Measurements from ENCODE around the gene SLC6A8. TPM values are rescaled to one million over a fixed set of nuclear protein-coding genes. Genes with fewer than 3 reads are reported as not detected.
A peak's percentile ranks its signal among the peaks of the same experiment; 100 is the strongest.

The SLC6A8 gene
- total RNA-seq, 4 donors from 2014 or later, result 4.0 to 8.0 (median 6.1) TPM

DNA sequence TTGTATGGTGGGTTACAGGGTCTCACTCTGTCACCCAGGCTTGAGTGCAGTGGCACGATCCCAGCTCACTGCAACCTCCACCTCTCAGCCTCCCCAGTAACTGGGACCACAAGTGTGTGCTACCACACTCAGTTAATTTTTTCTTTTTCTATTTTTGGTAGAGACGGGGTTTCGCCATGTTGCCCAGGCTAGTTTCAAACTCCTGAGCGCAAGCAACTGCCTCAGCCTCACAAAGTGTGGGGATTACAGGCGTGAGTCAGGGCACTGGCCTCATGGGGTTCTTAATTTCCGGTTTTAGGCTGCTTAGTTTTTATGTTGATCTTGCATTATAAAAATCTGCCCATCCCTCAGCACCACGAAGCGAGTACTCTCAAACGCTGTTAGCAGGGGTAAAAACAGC, 29.7 kb downstream of the SLC6A8 start:
- H3K27ac ChIP-seq, result no peak overlapping the region
- H3K4me1 ChIP-seq, result peaks cover 9 to 26% of the 10 kb centered on the region in 2 donors
- no peaks in the 10 kb centered on the region for H3K27me3 ChIP-seq
- peaks cover 8 to 19% of the 10 kb centered on the region in 2 donors for H3K36me3 ChIP-seq
- TF ChIP-seq, protein P1, sequence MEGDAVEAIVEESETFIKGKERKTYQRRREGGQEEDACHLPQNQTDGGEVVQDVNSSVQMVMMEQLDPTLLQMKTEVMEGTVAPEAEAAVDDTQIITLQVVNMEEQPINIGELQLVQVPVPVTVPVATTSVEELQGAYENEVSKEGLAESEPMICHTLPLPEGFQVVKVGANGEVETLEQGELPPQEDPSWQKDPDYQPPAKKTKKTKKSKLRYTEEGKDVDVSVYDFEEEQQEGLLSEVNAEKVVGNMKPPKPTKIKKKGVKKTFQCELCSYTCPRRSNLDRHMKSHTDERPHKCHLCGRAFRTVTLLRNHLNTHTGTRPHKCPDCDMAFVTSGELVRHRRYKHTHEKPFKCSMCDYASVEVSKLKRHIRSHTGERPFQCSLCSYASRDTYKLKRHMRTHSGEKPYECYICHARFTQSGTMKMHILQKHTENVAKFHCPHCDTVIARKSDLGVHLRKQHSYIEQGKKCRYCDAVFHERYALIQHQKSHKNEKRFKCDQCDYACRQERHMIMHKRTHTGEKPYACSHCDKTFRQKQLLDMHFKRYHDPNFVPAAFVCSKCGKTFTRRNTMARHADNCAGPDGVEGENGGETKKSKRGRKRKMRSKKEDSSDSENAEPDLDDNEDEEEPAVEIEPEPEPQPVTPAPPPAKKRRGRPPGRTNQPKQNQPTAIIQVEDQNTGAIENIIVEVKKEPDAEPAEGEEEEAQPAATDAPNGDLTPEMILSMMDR (IDR thresholded peaks at IDR 0.05), result no peak
- no peak for TF ChIP-seq POLR2A (IDR thresholded peaks at IDR 0.05)
- no peak overlapping the region for H3K4me3 ChIP-seq (replicated peaks in 1 of 3)
- no peak for DNase-seq
- intact Hi-C loops (cut with DNase I), result no loop called here
- WGBS, 2 donors, result 94 to 95% methylated on average over 6 to 9 of the region's 9 CpGs
- H3K9me3 ChIP-seq, result no peaks in the 10 kb centered on the region

DNA sequence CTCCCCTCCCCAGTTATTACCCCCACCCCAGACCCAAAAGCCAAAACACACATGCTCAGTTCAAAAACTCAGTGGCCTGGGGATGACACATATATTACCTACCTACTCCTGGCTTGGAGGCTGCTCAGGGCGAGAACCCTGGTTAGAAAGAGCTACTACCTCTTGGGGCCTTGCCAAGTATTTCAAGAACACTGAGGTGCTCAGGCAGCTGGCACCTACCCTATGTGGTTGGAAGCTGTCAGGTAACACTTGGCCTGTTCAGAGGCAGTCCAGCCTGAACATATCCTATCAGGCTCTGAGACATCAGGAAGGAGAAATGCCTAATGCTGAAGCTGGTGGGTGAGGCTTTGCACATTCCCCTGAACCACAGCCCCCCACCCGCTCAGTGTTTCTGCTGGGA, 31.5 kb downstream of the SLC6A8 start:
- intact Hi-C loops (cut with DNase I), result no loop called here
- peaks cover 9 to 23% of the 10 kb centered on the region in 2 donors for H3K4me1 ChIP-seq
- H3K4me3 ChIP-seq (replicated peaks in 1 of 3), result no peak overlapping the region
- peak overlapping the region in 1 of 3 donors; percentile 26 for H3K27ac ChIP-seq
- H3K36me3 ChIP-seq, result peaks cover 6 to 19% of the 10 kb centered on the region in 2 donors
- no peaks in the 10 kb centered on the region for H3K27me3 ChIP-seq
- WGBS, 2 donors, result 43% methylated on average over 1 of the region's 2 CpGs; no CpG with 5 or more reads in 1 of the 2 donors
- TF ChIP-seq POLR2A (IDR thresholded peaks at IDR 0.05), result no peak
- TF ChIP-seq, protein P1 (IDR thresholded peaks at IDR 0.05), result no peak
- DNase-seq, result peak; percentile 71 to 74
- no peaks in the 10 kb centered on the region for H3K9me3 ChIP-seq

DNA sequence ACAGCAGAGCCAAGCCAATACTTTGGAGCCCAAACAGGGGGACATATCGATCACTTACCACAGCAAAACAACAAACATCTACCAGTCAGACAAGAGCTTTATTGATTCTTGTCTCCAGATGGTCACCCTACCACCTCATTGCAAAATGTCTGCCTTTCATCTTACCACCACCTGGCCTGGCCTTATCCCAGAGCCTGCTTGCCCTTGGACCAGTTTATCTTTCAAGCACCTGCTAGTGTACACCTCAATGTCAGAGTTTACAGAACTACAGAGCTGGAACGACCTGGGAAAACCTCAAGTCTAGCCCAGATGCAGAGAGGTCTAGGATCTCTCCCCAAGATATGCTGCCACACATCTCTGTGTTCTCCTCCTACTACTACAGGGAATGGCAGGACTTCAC, 32.0 kb downstream of the SLC6A8 start:
- WGBS, 2 donors, result 40% methylated on average over 2 of the region's 2 CpGs; no CpG with 5 or more reads in 1 of the 2 donors
- H3K9me3 ChIP-seq, result no peaks in the 10 kb centered on the region
- H3K4me3 ChIP-seq (replicated peaks in 1 of 3), result no peak overlapping the region
- TF ChIP-seq, protein P1 (IDR thresholded peaks at IDR 0.05), result no peak
- TF ChIP-seq POLR2A (IDR thresholded peaks at IDR 0.05), result no peak
- no peaks in the 10 kb centered on the region for H3K27me3 ChIP-seq
- no peak for DNase-seq
- H3K36me3 ChIP-seq, result peaks cover 1 to 15% of the 10 kb centered on the region in 2 donors
- intact Hi-C loops (cut with DNase I), result no loop called here
- peaks cover 9 to 23% of the 10 kb centered on the region in 2 donors for H3K4me1 ChIP-seq
- peak overlapping the region in 2 of 3 donors; percentile 26 to 28 for H3K27ac ChIP-seq

DNA sequence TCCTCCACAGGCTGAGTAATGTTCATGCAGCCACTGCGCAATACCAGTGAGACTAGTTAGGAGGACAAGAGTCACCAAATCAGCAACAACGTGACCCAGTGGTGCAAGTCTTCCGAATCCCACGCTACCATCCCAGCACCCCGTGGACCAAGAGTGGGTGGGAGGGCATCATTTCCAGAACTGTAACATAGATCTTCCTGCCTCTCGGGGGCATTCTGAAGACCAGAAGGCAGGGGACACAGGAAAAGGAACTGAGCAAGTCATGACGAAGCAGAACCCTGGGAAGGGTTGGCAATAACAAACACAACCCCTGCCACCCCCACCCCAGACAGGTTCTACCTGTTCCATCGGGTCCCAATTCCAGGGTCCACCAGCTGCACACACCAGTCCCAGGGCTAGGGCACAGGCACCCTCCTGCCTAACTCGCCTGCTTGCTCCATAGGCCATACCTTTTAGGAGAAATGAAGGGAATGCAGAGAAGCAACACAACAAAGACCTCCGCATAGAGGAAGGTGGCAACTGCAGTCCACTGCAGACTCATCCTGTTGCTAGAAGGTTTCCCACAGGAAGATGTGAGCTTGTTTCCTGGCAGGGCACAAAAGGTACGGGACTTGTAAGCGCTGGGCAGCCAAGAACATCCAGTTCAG, 35.1 kb downstream of the SLC6A8 start:
- Histone ChIP-seq H3K4me1 (peaks cover 30 to 54% of the 10 kb centered on the region in 2 donors), H3K36me3 (peaks cover 0 to 8% of the 10 kb centered on the region in 2 donors), H3K4me3 (replicated peaks in 1 of 3) (peak overlapping the region in 1 of 3 donors; percentile 52), H3K27ac (peak overlapping the region in 1 of 3 donors; percentile 84), H3K27me3 (no peaks in the 10 kb centered on the region), H3K9me3 (no peaks in the 10 kb centered on the region)
- intact Hi-C loops (cut with DNase I), result no loop called here
- 38 to 71% methylated on average over 8 to 10 of the region's 12 CpGs for WGBS, 2 donors
- DNase-seq, result no peak
- TF ChIP-seq POLR2A (IDR thresholded peaks at IDR 0.05), result no peak
- TF ChIP-seq, protein P1 (IDR thresholded peaks at IDR 0.05), result no peak
